NCI-H146 treated with DMSO at 0.1 percent for 48 hours (cell line): Measurements from ENCODE around the gene LAMB3.

Experiments
- DNase-seq: peaks from one replicate; lab custom pipeline; 2025; ENCODE audit not compliant: unreplicated experiment; lab: John Stamatoyannopoulos, UW

The LAMB3 gene

DNA sequence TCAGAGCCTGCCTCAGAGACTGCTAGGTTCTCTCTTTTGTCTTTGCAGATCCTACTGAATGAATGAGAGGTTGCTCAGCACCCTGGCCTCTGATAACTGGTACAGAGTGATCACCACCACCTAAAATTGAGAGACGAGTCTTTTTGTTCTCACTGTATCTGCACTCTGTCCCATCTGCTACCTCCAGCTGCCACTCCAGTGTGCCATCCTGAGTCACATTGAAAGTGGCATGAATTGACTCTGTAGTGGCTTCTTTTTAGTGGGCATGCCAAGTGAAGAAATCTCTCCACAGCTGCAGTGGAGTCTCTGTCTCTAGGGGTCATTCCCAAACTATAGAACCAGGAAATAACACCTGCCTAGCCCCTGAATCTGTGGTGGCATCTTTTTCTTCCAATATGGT is 54.0 kb downstream of the LAMB3 start:
- DNase-seq = no peak

DNA sequence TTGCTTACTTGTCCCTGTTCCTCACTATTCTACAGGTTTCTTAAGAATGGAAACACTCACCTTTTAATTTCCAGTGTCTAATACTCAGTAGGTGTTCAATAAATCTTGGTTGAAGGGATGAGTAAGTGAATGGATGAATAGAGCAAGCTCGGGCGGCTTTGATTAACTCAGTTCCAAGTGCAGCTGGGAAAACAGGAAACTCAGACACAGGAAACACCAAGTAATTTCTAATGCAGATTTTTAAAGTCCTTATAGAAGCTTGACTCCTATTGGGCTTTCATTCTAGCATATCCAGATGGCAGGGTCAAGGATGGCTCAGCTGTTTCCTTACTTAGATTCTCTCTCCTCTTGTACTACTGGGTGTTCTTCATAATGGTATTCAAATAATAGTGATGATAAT is 54.7 kb downstream of the LAMB3 start:
- DNase-seq = no peak

DNA sequence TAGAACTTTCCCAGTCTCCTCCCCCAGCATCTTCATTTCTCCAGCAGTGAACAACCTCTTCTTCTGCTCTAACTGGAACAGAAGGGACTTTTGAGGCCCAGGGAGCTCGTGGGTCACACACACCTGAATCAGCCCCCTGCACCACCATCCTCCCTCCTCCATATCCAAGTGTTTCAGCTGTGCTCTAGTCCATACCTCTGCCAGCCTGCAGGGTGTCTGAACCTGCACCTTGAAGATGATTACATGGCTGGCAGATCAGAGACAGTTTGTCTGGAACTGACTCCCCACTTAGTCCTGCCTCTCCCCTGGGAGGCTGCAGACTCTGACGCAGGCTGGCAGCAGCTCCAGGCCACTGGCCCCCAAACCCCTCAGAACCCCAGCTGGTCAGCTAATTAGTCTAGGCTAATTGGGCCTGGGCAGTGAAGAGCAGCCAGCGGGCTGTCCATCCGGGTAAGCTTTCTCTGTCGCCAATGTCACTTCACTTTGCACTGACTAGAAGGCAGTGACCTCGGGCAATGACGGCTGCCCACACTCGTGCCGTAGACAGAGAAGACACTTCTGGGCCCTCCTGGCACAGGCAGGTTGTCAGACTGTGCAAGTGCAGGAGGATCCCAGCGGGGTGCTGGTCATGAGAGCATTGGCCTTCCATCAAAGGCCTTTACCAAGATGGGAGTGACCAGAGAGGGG is 56.5 kb downstream of the LAMB3 start:
- no peak for DNase-seq

DNA sequence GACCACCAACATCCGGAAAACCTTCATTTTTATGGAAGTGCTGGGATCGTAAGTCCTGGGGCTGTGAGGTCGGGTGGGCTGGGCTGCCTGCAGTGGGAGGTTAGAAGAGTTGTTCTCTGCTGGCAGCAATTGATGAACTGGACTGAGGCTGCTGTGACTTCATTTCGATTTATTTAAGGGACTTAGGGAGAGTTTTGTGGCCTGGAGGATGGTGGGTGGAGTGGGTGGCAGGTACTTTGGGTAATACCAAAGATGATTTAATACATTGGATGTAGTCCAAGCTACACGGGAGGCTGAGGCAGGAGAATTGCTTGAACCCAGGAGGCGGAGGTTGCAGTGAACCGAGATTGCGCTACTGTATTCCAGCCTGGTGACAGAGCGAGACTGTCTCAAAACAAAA is 57.2 kb downstream of the LAMB3 start:
- DNase-seq = no peak

DNA sequence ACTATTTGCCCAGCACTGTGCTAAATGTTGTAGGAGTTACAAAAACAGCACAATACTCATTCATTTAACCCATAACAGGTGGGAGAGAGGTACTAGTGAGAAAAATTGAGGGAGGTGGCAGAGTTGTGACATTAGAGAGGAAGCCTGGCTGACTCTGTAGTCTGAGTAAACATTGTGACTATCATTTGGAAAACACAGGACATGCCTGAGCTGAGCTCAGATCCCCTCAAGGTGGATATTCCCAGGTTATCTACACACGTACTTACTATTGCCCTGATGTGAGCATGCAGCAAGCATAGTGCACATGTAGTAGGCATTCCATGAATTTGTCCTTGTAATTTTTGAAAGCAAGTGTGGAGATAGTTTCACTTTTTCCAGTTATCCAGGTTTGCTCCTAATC is 57.8 kb downstream of the LAMB3 start:
- DNase-seq = no peak

DNA sequence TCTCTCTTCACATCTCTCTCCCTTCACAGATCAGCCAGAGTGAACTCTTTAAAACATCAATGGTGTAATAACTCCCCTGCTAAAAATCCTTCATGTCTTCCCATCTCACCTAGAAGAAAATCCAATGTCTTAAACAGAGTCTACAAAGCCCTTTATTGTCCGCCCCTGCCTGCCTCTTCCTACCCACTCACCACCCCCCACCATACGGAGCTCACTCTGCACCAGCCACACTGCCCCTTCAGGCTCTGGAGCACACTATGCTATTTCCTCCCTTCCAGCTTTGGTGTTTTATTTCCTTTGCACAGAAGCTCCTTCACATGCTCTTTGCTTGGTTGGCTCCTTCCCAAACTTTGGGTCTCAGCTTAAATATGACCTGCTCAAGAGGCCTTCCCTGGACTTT is 58.5 kb downstream of the LAMB3 start:
- no peak for DNase-seq

DNA sequence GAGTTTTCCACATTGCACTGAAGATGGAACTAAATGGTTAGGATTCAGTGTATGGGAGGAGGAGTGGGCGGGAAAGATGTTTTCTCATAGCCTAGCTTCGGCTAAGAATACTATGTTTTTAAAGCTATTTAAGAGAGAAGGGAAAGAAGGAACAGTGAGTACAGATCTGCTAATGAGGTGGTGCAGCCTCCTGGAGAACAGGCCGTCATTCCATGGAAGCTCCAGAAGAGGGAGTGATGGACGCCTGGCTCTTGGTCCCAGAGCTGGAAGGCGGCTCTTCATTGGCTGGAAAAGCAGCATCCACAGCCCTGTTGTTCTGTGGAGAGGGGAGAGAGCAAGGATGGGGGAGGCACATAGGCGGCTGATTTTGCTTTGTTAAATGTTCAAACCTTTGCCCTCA is 61.8 kb downstream of the LAMB3 start:
- DNase-seq = no peak

DNA sequence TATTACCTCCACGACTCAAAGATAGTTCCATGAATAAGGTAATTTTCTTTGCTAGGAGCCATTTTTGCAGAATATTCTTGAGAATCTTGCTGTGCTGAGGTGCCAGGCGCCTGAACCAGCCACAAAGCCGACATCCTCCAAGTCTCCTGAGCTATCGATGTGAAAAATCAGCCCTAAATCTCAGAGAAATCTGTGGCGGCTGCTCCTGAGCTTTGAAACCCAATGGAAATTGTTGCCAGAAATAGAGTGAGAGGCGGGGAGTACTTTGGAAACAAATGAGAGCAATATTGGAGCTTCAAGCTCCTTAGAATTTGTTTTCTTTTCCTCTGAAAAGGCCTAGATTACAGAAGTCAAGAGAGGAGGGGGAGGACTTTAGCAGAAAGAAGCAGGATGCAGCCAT is 62.4 kb downstream of the LAMB3 start:
- DNase-seq = no peak

DNA sequence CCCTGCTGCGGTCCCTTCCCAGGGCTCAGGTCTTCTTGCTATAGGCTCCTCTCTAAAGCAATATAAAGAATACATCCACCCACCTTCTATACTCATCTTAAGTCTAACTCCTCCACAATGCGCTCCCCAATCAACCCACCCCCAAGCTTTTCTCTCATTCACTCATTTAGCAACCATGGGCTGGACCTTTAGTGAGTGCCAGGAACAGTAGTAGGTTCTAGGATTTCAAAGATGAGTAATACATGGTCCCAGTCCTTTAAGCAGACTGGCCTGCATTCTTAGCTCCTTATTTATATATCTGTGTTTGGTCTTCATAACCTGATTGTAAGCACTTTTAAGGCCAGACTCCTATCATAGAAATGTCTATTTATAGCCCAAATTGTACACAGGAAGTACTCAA is 62.8 kb downstream of the LAMB3 start:
- DNase-seq = no peak

DNA sequence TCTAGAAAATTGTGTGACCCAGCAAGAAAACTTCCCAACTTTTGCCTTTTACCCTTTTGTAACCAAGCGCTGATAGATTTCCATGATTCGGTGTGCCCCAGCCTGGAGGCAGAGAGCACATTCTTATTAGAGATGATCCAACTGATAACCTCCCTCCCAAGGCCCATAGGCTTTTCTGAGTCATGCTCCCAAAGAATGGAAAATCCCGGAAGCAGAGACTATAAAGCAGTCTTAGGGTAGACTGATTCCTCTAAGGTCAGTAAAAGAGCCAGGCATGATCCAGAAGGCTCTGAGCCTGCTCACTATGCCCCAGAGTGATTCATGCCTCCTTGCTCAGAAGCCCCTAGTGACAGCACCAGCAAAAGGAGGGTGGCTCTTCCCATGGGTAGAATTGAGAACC is 64.4 kb downstream of the LAMB3 start:
- DNase-seq = no peak

DNA sequence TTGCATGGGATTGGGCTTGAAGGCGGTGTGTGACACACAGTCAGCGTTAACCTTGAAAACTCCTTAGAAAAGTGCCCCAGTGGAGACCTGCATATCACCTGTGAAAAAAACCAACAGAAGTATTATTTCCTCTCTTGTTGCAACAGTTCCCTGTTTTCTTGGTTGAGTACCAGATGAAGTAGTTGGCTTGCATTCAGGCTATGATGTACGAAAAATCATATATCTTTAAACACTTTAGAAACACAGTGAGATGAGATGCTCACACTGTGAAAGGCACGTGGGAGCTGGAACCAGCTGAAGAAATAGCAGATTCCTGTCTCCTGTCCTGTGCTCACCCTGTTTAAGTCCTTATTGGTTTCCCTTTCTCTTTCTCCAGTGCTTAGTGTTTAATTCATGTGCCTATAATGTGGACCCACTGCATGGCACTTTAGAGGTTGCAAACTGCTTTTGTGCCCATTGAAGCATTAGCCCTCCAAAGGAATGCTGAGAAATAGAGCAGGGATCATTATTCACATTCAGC is 65.9 kb downstream of the LAMB3 start:
- no peak for DNase-seq

DNA sequence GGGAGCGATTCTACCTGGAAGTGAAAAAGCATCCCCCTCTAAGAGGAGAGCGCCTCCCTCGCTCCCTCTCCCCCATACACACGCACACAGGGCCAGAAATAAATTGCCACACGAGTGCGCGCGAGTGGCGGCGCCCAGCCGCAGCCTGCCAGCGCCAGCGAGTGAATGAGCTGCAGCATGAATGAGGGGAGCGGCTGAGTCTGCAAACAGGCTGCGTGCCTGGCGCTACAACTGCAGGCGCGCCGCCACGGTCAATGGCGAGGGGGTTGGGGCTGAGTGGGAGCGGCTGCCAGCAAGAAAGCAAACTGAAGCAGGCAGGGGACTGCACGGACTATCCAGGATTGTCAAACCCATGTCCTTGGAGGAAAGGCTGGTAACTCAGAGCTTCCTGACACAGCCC is 66.6 kb downstream of the LAMB3 start:
- DNase-seq = peak; percentile 26

DNA sequence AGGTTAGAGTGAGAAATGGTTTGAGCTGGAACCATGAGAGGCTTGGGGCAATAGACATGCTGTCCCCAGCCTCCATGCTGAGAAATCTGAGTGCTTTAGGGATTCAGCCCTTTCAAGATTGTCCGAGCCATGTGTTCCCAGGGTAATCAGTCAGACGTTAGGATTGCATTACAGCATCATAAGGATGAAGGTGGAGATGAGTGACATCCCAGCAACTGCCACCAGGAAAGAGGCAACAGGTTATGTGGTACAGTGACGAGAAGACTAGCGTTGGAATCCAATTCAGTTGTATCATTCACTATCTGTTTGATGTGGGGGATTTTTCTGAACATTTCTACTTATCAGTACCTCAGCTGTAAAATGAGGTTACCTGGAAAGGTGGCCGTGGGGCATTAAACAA is 67.0 kb downstream of the LAMB3 start:
- no peak for DNase-seq

DNA sequence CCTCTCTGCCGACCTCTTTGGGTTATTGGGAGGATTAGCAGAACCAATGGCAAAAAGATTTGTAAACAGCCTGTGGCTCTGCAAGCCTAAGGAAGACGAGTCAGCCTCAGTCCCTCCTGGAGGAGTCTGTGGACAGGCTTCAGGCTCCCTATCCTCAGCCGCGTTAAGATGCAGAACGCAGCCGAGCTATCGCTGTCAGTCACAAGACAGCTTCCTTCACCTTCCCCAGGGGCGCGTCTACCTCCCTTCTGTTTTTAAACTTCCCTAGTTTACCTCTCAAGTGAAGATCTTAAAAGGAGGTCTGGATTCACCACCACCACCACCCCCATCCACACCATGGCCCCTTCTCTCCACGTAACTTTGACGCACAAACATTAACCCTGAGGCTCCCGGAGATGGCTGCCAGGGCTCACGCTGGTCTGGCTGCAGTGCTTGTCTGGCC is 68.0 kb downstream of the LAMB3 start:
- DNase-seq = no peak

DNA sequence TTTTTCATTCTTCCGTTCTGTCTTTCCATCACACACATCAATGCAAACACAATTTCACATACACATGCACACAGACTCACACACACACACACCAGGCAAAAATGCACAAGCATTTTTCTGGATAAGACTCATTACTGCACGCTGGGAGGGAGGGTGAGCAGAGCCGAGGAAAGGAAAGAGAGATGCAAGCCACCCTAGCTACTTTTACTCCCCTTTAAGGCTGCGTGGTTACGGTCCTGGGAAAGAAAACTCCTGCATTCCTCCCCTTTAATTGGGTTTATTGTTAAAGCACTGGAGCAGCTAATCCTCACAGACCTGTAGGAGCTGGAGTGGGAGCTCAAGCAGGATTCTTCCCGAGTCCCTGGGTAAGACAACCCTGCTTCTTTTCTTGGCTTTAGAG is 68.8 kb downstream of the LAMB3 start, which contains the start of gene CAMK1G:
Gene CAMK1G (plus strand): TSS at position 307 of the 400 bp plus-strand sequence. CDS start 11,270 bp downstream, outside the sequence.
- no peak for DNase-seq

DNA sequence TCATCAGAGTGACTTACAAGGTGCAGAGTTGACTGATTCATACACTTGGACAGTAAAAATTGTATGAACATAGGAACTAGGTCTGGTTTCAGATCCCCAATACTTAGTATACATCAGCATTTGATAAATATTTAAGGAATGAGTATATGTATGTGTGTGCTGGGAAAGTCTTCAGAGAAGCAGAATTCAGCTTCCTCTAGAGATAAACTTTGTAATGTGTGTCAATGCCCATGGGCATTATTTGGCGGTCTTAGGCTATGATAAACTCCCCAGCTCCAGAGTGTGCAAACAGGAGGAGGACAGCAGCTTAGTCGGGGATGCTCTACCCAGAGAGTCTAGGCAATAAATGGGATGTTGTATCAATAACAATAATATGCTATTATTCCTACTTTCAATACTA is 71.6 kb downstream of the LAMB3 start:
- DNase-seq = no peak

DNA sequence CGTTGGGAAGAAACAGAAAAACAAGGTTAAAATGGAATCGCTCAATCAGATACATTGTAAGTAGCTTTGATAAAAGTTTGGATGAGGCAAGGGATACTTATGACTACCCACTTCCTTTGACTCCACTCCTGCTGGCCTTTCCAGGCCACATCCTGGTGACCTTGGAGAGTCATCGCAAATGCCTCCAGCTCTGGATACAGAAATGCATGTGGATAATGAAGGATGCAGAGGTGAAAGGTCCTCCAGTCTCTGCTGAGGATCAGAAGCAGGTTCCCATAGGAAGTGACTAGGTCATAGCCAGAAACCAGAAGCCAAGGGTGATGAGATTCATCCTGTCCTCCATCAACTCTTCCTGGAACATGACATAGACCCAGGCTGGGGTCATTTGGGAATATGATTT is 74.9 kb downstream of the LAMB3 start:
- DNase-seq = no peak

DNA sequence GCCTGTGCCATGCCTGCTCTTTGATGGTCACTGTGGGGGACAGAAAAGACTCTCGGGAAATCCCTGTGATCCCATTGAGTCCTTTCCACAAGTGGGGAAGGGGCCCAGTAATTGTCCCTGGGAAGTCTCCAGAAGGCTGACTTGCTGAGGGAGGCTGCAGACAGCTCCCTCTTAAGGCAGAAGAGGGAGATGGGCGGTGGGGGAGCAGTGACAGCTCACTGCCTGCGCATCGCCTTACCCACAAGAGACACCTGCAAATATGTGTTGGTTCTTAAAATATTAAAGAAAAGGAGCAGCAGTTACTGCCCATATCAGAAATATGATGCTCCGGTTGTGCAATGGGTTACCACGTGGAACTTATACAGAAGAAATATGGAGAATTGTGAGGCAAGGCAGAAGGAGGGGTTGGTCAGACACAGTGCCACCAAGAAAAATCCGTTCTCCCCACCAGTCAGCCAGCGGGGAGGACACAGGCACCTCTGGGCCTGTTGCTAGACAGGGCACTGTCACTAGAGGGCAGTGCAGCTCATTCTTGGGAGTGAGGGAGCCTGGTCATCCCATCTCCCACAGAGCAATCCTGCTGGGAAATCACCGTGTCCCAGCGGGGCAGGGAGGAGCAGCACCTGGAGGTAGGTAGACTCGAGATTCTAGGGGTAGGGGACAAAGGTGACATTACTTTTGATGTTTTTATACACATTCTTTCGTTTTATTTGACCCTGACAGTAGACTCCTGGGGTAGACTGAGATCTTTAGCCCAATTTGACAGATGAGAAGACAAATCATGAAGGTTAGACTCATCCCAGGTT is 75.6 kb downstream of the LAMB3 start:
- DNase-seq = peak; percentile 65

DNA sequence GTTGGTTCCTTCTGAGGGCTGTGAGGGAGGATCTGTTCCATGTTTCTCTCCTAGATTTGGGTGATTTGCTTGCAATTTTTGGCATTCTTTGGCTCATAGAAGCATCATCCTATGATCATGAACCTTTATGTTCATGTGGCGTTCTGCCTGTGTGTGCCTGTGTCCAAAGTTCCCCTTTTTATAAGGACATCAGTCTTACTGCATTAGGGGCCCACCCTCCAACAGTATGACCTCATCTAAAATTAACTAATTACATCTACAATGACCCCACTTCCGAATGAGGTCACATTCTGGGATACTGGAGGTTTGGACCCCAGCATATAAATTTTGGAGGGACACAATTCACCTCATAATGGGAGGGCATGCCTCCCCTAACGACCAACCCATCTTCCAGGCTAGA is 81.5 kb downstream of the LAMB3 start:
- DNase-seq = no peak

DNA sequence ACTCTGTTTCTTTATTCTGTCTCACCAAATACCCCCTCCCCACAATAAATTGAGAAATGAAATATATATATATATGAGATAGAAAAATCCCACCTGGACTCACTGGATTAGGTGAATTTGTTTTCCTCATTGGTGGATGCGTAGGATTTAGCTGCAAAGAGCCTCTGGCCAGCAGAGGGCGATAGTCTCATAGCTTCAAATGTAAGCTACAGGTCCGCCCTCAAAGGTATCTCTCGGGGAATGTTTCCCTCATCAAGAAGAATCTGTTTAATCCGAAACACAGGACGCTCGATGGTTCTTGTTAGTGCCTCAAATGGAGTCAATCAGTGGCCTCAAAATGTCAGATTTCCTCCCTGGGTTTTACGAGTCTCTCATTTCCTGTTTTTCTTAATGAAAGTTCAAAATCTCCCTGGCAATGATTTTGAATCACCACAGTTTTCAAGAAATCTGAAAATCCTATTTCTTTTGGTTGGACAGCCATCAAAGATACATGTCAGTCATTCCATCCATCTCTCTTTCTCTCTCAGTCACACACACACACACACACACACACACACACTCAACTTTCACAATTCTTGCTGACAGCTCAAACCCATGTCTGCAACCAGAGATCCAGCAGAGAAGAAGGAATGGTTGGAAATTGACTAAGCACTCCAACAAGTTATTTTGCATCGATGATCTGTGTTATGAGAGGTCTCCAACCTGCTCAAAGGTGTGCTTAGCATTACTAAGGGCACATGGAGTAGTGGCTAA is 82.6 kb downstream of the LAMB3 start:
- peak; percentile 29 for DNase-seq

DNA sequence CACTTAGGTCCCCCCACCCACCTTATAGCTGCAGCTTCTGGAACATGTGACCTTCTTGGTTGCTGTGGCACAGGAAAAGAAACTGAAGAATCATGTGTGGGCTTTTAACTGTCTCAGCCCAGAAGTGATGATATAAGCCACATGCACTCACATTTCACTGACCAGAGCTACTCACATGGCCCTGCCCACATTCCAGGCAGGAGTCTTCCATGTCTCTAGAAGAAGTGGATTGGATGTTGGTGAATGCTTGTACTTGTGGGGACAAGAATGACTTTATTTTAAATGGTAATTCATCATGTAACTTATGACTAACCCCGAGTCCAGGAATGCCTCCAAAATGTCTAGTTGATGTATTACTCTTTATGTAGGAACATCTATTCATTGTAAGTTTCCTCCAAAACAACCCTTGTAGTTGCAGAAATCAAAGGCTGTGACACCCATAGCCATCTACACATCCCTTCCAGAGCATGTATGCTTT is 84.5 kb downstream of the LAMB3 start:
- DNase-seq = no peak
